ENCODE data around the gene RASAL1. TPM values are rescaled to one million over a fixed set of nuclear protein-coding genes. Genes with fewer than 3 reads are reported as not detected.

The RASAL1 gene
- total RNA-seq, 1 donor from 2014 or later: 1.4 TPM

DNA sequence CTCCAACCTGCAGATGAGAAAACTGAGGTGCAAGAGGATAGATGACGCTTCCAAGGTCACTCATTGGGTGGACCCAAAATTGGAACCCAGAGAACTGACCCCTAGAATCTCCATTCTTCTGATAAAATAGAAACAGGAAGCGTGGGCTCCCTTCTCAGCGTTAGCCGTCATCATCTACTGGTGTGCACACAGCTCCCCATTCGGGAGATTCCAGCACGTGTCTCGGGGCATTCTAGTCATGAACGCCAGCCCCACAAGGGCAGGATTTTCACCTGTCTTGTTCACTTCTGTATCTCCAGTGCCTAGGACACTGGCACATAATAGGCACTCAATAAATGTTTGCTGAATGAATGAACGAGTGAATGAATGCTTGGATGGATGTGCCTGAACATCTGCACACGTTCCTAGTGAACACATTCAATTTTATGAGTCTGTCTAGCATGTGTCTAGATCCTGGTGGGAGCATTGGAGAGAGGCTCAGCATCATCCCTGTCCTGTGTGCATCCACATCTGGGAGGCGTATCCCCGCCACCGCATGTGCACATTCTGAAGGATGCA, 30.5 kb downstream of the RASAL1 start:
- Histone ChIP-seq H3K4me3 (no peak overlapping the region), H3K9me3 (ENCODE audit: low read depth) (no peaks in the 10 kb centered on the region), H2AFZ (replicated peaks) (no peak overlapping the region), H3K9ac (no peak overlapping the region), H3K27ac (no peak overlapping the region), H3F3A (ENCODE audit: low read depth) (no peaks in the 10 kb centered on the region), H3K4me1 (no peaks in the 10 kb centered on the region), H3K4me2 (no peak overlapping the region), H4K20me1 (ENCODE audit: low read depth) (no peaks in the 10 kb centered on the region), H3K36me3 (no peaks in the 10 kb centered on the region), H3K27me3 (peaks cover 13% of the 10 kb centered on the region), H3K79me2 (ENCODE audit: low read depth) (no peaks in the 10 kb centered on the region)
- Mint-ChIP-seq H3K9me3 (no peaks in the 10 kb centered on the region), H3K27ac (no peak overlapping the region), H3K27me3 (ENCODE audit: insufficient read depth, low read depth) (peaks cover 28% of the 10 kb centered on the region), H3K4me3 (peak overlapping the region; percentile 24), H3K36me3 (no peaks in the 10 kb centered on the region), H3K4me1 (no peaks in the 10 kb centered on the region)
- DNase-seq (ENCODE audit: low spot score): no peak
- TF ChIP-seq EZH2phosphoT487 (IDR thresholded peaks at IDR 0.05) (no peak), EZH2 (IDR thresholded peaks at IDR 0.05) (no peak)
- TF ChIP-seq, protein P1, sequence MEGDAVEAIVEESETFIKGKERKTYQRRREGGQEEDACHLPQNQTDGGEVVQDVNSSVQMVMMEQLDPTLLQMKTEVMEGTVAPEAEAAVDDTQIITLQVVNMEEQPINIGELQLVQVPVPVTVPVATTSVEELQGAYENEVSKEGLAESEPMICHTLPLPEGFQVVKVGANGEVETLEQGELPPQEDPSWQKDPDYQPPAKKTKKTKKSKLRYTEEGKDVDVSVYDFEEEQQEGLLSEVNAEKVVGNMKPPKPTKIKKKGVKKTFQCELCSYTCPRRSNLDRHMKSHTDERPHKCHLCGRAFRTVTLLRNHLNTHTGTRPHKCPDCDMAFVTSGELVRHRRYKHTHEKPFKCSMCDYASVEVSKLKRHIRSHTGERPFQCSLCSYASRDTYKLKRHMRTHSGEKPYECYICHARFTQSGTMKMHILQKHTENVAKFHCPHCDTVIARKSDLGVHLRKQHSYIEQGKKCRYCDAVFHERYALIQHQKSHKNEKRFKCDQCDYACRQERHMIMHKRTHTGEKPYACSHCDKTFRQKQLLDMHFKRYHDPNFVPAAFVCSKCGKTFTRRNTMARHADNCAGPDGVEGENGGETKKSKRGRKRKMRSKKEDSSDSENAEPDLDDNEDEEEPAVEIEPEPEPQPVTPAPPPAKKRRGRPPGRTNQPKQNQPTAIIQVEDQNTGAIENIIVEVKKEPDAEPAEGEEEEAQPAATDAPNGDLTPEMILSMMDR (IDR thresholded peaks at IDR 0.05): no peak

DNA sequence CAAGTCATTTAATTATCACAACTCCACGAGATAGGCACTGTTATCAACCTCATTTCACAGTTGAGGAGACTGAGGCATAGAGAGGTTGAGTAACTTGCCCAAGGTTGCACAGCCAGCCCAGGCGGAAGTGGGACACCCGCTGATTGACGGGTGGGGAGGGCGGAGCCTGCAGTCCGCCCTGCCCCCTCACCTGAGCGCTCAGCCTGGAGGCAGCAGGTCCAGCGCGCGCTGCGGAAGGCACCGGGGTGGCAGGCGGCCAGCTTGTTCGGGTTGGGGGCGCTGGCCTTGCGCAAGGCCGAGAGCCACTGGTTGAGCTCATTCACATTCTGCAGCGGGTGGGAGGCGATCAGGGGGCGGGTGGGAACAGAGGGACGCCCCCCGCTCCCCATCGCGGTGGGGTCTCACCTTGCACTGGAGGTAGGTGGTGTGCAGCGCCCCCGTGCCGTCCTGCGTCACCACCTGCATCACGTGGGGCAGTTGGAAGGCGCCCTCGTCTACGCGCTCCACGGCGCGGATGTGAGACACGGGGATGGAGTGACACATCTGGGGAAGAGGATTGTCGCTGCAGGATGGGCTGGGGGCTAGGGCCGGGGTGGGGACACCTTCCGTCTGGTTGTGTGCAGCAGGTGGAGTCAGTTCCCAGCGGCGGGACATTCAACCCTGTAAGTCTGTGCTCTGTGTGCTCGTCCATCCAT, 31.7 kb downstream of the RASAL1 start:
- Histone ChIP-seq H3K4me1 (no peaks in the 10 kb centered on the region), H3K36me3 (no peaks in the 10 kb centered on the region), H3K27ac (no peak overlapping the region), H3K9me3 (ENCODE audit: low read depth) (no peaks in the 10 kb centered on the region), H3F3A (ENCODE audit: low read depth) (no peaks in the 10 kb centered on the region), H3K4me3 (peak overlapping the region; percentile 50), H4K20me1 (ENCODE audit: low read depth) (no peaks in the 10 kb centered on the region), H3K27me3 (peaks cover 13% of the 10 kb centered on the region), H3K9ac (no peak overlapping the region), H3K79me2 (ENCODE audit: low read depth) (no peaks in the 10 kb centered on the region), H2AFZ (replicated peaks) (peak overlapping the region; percentile 98), H3K4me2 (peak overlapping the region; percentile 85)
- H3K27me3 Mint-ChIP-seq (ENCODE audit: insufficient read depth, low read depth): peaks cover 31% of the 10 kb centered on the region
- H3K27ac Mint-ChIP-seq: no peak overlapping the region
- H3K4me1 Mint-ChIP-seq: peaks cover 3% of the 10 kb centered on the region
- peak; percentile 76 for DNase-seq (ENCODE audit: low spot score)
- no peak overlapping the region for H3K4me3 Mint-ChIP-seq
- H3K36me3 Mint-ChIP-seq: no peaks in the 10 kb centered on the region
- TF ChIP-seq EZH2 (IDR thresholded peaks at IDR 0.05) (no peak), EZH2phosphoT487 (IDR thresholded peaks at IDR 0.05) (no peak)
- TF ChIP-seq, protein P1 (IDR thresholded peaks at IDR 0.05): no peak
- no peaks in the 10 kb centered on the region for H3K9me3 Mint-ChIP-seq

DNA sequence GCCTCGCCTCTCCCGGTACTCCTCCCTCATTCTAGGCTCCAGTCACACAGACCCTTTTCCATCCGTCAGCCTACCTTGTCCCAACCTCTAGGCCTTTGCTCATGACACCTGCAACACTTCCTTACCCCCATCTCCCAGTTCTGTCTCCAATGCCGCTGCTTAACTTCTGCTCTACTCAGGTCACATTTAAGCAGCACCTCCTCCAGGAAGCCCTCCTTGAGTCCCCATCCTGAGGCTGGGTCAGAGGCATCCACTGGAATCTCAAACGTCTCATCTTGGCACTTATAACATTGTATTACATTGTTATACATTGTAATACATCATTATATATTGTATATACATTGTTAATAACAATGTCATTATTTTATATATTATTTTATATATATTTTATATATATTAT, 32.8 kb downstream of the RASAL1 start:
- Mint-ChIP-seq H3K4me3 (no peak overlapping the region), H3K36me3 (no peaks in the 10 kb centered on the region), H3K9me3 (no peaks in the 10 kb centered on the region), H3K4me1 (peaks cover 12% of the 10 kb centered on the region), H3K27me3 (ENCODE audit: insufficient read depth, low read depth) (peaks cover 29% of the 10 kb centered on the region), H3K27ac (peak overlapping the region; percentile 7)
- no peak for DNase-seq (ENCODE audit: low spot score)
- no peak overlapping the region for H3K27ac ChIP-seq
- H4K20me1 ChIP-seq (ENCODE audit: low read depth): no peaks in the 10 kb centered on the region
- H3K4me3 ChIP-seq: no peak overlapping the region
- no peaks in the 10 kb centered on the region for H3F3A ChIP-seq (ENCODE audit: low read depth)
- H3K4me1 ChIP-seq: peaks cover 5% of the 10 kb centered on the region
- no peak overlapping the region for H3K4me2 ChIP-seq
- TF ChIP-seq, protein P1 (IDR thresholded peaks at IDR 0.05): no peak
- TF ChIP-seq EZH2 (IDR thresholded peaks at IDR 0.05): no peak
- TF ChIP-seq EZH2phosphoT487 (IDR thresholded peaks at IDR 0.05): no peak
- H3K9me3 ChIP-seq (ENCODE audit: low read depth): no peaks in the 10 kb centered on the region
- no peaks in the 10 kb centered on the region for H3K36me3 ChIP-seq
- H3K9ac ChIP-seq: no peak overlapping the region
- H3K27me3 ChIP-seq: peaks cover 13% of the 10 kb centered on the region
- no peaks in the 10 kb centered on the region for H3K79me2 ChIP-seq (ENCODE audit: low read depth)
- H2AFZ ChIP-seq (replicated peaks): no peak overlapping the region
